HL-60/S4 (cell line): ENCODE data around the gene TMC3.
"Not testable (repeated sequence)": the region's sequence is repeated elsewhere in the genome, so short reads cannot be mapped to it uniquely, and the experiment has no call there.

Experiments used
- in situ Hi-C: fragments of 300-500 bp; cut with MboI; formaldehyde crosslinking; loops from 2 replicates; pipeline ENCODE4 v1.14.3; 2022; ENCODE audit warnings: low sequenced_read_pairs

The TMC3 gene

GRCh38 chr15:81348691-81349090 is 25.3 kb downstream of the TMC3 start:
- in situ Hi-C loops, result not testable (repeated sequence)

GRCh38 chr15:81347910-81348309 is 26.1 kb downstream of the TMC3 start:
- in situ Hi-C loops, result no loop called here

GRCh38 chr15:81346611-81347010 is 27.4 kb downstream of the TMC3 start:
- in situ Hi-C loops, result no loop called here

GRCh38 chr15:81343371-81343770 is 30.6 kb downstream of the TMC3 start:
- in situ Hi-C loops, result no loop called here

GRCh38 chr15:81341351-81341750 is 32.7 kb downstream of the TMC3 start:
- in situ Hi-C loops, result no loop called here

GRCh38 chr15:81339851-81340250 is 34.2 kb downstream of the TMC3 start:
- in situ Hi-C loops, result no loop called here

GRCh38 chr15:81339321-81339720 is 34.7 kb downstream of the TMC3 start:
- in situ Hi-C loops, result no loop called here

GRCh38 chr15:81338170-81339007 is 35.6 kb downstream of the TMC3 start:
- in situ Hi-C loops, result no loop called here

GRCh38 chr15:81337713-81338157 is 36.3 kb downstream of the TMC3 start:
- in situ Hi-C loops, result no loop called here

- in situ Hi-C loops, result no loop called here
These were observed 36.8 kb downstream of the TMC3 start for GRCh38 chr15:81337241-81337640.

- in situ Hi-C loops, result no loop called here
These were observed 37.4 kb downstream of the TMC3 start for GRCh38 chr15:81336568-81336967.

GRCh38 chr15:81335631-81336030 is 38.4 kb downstream of the TMC3 start:
- in situ Hi-C loops, result no loop called here

GRCh38 chr15:81334768-81335435 is 39.1 kb downstream of the TMC3 start:
- in situ Hi-C loops, result no loop called here

- in situ Hi-C loops, result no loop called here
These were observed 40.6 kb downstream of the TMC3 start for GRCh38 chr15:81333363-81333762.

GRCh38 chr15:81332326-81332725 is 41.7 kb downstream of the TMC3 start:
- in situ Hi-C loops, result no loop called here

GRCh38 chr15:81331600-81331999 is 42.4 kb downstream of the TMC3 start:
- in situ Hi-C loops, result no loop called here

GRCh38 chr15:81331141-81331540 is 42.9 kb downstream of the TMC3 start:
- in situ Hi-C loops, result not testable (repeated sequence)

GRCh38 chr15:81330366-81331090 is 43.5 kb downstream of the TMC3 start:
- in situ Hi-C loops, result no loop called here

GRCh38 chr15:81329446-81329845 is 44.6 kb downstream of the TMC3 start:
- in situ Hi-C loops, result no loop called here

- in situ Hi-C loops, result no loop called here
These were observed 46.5 kb downstream of the TMC3 start for GRCh38 chr15:81327516-81327915.

GRCh38 chr15:81326466-81327212 is 47.4 kb downstream of the TMC3 start:
- in situ Hi-C loops, result no loop called here
